ENCODE results near the gene OR4K17.
"Not testable (repeated sequence)": the region's sequence is repeated elsewhere in the genome, so short reads cannot be mapped to it uniquely, and the experiment has no call there.

Gene OR4K17
- 0 reads per million in 2 donors for total RNA-seq

- no peak for DNase-seq
These were observed at the start of gene OR4K17 for GRCh38 chr14:20110438-20110837. TSS of gene OR4K17 (plus strand) at chr14:20110739. CDS start at chr14:20117500, 6,761 bp downstream.

- DNase-seq, result no peak
These were observed 18.5 kb upstream of the OR4K17 start for GRCh38 chr14:20092050-20092449.

DNA sequence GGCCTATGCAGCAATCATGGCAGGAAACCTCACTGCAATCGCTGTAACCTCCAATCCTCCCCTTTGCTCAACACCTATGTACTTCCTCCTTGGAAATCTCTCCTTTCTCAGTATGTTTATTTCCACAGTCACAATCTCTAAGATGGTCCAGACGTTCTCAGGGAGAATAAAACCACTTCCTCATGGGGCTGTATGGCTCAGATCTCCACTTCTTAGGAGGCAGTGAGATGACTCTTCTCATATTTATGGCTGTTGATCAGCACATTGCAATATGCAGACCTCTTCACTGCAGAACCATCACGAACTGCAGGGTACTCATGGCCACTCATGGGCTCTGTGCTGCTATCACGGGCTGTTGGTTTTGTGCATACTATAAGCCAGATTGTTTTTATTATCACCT is 17.1 kb upstream of the OR4K17 start:
- no peak for DNase-seq

DNA sequence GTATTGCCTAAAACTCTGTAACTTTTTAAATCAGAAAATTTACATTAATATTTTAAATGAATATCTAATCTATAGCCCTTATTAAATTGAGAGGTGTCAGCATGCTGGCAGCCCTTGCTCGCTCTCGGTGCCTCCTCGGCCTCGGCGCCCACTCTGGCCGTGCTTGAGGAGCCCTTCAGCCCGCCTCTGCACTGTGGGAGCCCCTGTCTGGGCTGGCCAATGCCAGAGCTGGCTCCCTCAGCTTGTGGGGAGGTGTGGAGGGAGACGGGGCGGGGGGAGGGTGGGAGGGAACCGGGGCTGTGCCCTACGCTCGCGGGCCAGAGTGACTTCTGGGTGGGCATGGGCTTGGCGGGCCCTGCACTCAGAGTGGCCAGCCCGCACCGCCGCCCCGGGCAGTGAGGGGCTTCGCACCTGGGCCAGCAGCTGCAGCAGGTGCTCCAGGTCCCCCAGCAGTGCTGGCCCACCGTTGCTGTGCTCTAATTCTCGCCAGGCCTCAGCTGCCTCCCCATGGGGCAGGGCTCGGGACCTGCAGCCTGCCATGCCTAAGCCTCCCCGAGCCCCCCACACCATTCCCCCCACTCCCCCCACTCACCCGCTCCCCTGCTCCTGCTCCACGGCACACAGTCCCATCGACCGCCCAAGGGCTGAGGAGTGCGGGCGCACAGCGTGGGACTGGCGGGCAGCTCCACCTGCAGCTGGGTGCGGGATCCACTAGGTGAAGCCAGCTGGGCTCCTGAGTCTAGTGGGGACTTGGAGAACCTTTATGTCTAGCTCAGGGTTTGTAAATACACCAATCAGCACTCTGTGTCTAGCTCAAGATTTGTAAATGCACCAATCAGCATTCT is 11.4 kb upstream of the OR4K17 start:
- DNase-seq, result not testable (repeated sequence)

DNA sequence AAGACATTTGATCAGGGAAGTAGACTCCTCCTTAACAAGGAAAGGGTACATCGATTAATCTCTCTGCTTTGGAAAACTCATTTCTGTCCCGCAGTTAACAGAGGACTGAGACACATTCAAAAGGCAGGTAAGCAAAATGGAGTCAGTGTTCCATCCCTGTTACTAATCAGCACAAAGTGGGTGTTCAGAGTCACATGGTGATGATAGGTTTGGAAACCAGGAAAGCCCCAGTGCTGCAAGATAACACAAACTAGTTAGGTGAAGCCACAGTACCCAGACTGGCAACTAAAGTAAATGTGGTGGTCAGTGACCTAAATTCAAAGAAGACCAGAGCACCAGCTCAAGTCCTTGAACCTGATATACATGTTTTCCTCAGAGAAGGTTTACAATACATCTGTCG is 1.8 kb downstream of the OR4K17 start:
- no peak for DNase-seq

DNA sequence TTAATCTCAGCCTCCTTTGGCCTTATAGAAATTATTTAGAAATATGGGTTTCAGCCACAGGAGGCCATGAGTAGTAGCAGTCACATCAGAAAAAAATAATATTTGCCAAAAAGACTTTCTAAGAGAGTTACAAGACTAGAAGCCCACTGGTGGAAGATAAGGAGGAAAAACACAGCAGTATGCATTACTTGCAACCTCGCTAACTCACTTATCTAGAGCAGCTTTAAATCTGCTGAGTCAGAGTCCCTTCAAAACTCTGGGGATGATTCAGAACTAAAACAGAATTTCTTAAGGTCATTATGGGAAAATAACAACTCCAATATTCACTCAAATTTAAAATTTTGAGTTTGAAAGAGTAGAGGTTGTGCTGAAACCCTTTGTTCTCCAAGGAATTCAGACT is 6.2 kb downstream of the OR4K17 start:
- DNase-seq, result no peak

DNA sequence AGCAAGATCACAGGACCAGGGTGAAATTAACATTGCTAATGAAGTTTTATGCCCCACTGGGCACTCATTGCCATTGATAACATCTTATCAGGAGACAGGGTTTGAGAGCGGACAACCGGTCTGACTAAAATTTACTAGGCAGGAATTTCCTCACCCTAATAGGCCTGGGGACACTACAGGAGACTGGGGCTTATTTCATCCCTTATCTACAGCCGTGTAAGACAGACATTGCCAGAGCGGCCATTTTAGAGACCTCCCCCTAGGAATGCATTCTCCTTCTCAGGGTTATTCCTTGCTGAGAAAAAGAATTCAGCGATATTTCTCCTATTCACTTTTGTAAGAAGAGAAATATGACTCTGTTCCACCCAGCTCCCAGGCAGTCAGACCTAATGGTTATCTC is 8.3 kb downstream of the OR4K17 start:
- DNase-seq, result no peak

DNA sequence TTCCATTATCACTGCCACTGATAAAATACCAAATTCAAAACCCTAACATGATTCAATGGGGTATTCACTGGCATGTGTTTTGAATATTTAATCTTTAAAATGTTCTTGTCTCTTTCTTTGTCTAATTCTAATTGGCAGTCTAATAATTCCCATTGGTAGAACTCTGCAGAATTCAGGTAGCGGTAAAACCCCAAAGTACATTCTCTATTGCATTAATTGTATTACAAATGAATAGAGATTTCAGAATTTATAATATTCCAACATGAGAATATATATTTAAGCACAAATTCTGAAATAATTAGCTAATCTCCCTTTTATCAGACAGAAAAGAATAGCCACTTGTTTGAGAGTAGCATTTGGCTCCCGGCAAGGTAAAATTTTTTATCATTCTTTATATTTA is 28.0 kb downstream of the OR4K17 start, which contains the start of gene OR4N5:
Gene OR4N5, plus strand, starts transcription at position 301 of the 400 bp plus-strand sequence. CDS start 4,916 bp downstream, outside the sequence.
- no peak for DNase-seq

GRCh38 chr14:20143911-20144310 is 33.4 kb downstream of the OR4K17 start:
- no peak for DNase-seq

DNA sequence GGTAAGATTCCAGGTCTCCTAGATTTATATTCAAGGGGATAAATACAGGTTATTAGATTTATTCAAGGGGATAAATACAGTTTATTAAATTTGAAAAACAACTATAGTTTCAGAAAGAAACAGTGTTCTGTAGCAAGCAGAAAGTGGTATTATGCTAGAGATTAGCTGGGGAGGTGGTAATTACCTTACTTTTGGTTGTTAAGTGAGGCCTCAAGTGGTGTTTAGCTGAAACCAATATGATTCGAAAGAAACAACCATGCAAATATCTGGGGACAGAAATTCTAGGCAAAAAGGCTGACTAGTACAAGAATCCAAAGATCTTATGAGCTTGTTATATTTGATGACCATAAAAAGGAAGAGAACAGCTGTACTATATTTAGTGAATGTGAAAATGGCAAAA is 34.3 kb downstream of the OR4K17 start:
- DNase-seq, result no peak

DNA sequence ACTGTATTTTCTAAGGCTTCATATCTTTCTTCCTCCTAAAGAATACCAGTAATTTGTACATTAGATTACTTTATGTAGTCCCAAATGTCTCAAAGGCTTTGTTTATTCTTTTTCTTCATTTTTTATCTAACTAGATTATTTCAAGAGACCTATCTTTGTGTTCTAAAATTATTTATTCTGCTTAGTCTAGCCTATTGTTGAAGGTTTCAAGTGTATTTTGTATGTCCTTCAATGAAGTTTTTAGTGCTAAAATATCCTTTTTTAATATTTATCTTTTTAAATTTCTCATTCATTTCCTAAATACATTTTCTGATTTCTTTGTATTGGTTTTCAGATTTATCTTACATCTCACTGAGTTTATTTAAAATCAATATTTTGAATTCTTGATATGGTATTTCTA is 53.9 kb downstream of the OR4K17 start:
- DNase-seq, result no peak

GRCh38 chr14:20167091-20167490 is 56.6 kb downstream of the OR4K17 start:
- DNase-seq, result no peak

DNA sequence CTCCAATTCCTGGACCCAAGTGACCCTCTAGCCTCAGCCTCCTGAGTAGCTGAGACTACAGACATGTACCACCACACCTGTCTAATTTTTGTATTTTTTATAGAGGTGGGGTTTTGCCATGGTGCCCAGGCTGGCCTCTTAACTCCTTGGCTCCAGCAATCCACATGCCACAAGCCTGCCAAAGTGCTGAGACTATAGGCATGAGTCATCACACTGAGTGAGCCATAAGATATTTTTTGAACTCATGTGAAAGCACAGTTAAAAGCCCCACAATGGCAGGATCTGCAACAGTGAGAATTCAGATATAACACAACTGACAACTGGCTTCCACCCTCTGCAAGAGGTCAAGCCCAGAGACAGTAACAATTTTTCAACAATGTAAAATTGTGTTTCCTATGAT is 59.3 kb downstream of the OR4K17 start:
- DNase-seq, result not testable (repeated sequence)

Data from T-helper 9 cell (primary cell).